Left forelimb (tissue), 1 donor: ENCODE results near the gene CNTN5.

Experiments used
- DNase-seq: peaks from one replicate; pipeline ENCODE4 v3.0.0-alpha.2; 2018; ENCODE audit warnings: low spot score

Gene CNTN5

GRCh38 chr11:100093698-100094097, 1072.9 kb downstream of the CNTN5 start:
- no peak for DNase-seq

GRCh38 chr11:100094121-100094865, 1073.5 kb downstream of the CNTN5 start:
- DNase-seq, result no peak

- no peak for DNase-seq
Measured at GRCh38 chr11:100095809-100096208, 1075.1 kb downstream of the CNTN5 start.

GRCh38 chr11:100098560-100098959, 1077.8 kb downstream of the CNTN5 start:
- DNase-seq, result no peak

- no peak for DNase-seq
Measured at GRCh38 chr11:100105255-100105981, 1084.7 kb downstream of the CNTN5 start.

- no peak for DNase-seq
Measured at GRCh38 chr11:100105982-100106358, 1085.2 kb downstream of the CNTN5 start.

GRCh38 chr11:100119176-100119575, 1098.4 kb downstream of the CNTN5 start:
- no peak for DNase-seq

- no peak for DNase-seq
Measured at GRCh38 chr11:100133114-100133513, 1112.4 kb downstream of the CNTN5 start.

- no peak for DNase-seq
Measured at GRCh38 chr11:100141201-100141600, 1120.5 kb downstream of the CNTN5 start.

GRCh38 chr11:100151944-100152343, 1131.2 kb downstream of the CNTN5 start:
- DNase-seq, result no peak

GRCh38 chr11:100152766-100153165, 1132.0 kb downstream of the CNTN5 start:
- no peak for DNase-seq

GRCh38 chr11:100163471-100163870, 1142.7 kb downstream of the CNTN5 start:
- no peak for DNase-seq

- DNase-seq, result no peak
Measured at GRCh38 chr11:100174881-100175280, 1154.1 kb downstream of the CNTN5 start.

GRCh38 chr11:100176456-100176855, 1155.7 kb downstream of the CNTN5 start:
- DNase-seq, result no peak

- DNase-seq, result no peak
Measured at GRCh38 chr11:100177651-100178050, 1156.9 kb downstream of the CNTN5 start.

- DNase-seq, result no peak
Measured at GRCh38 chr11:100182350-100182749, 1161.6 kb downstream of the CNTN5 start.

GRCh38 chr11:100182927-100183326, 1162.2 kb downstream of the CNTN5 start:
- DNase-seq, result no peak

- no peak for DNase-seq
Measured at GRCh38 chr11:100185588-100185987, 1164.8 kb downstream of the CNTN5 start.

- DNase-seq, result no peak
Measured at GRCh38 chr11:100188137-100188783, 1167.5 kb downstream of the CNTN5 start.

- no peak for DNase-seq
Measured at GRCh38 chr11:100190395-100190794, 1169.6 kb downstream of the CNTN5 start.

- DNase-seq, result no peak
Measured at GRCh38 chr11:100192181-100192580, 1171.4 kb downstream of the CNTN5 start.

GRCh38 chr11:100203789-100204188, 1183.0 kb downstream of the CNTN5 start:
- DNase-seq, result no peak

- no peak for DNase-seq
Measured at GRCh38 chr11:100205926-100206325, 1185.2 kb downstream of the CNTN5 start.
